HG02763 (cell line): ENCODE measurements around the gene ANKRD11.
"Not testable (repeated sequence)": the region's sequence is repeated elsewhere in the genome, so short reads cannot be mapped to it uniquely, and the experiment has no call there.

ENCODE experiments used
- ATAC-seq: cut with Tn5 transposase; IDR thresholded peaks from one replicate; pipeline ENCODE4 v1.9.1; 2021; ENCODE audit warnings: mild to moderate bottlenecking, moderate library complexity; ENCODE audit not compliant: unreplicated experiment

Gene ANKRD11

DNA sequence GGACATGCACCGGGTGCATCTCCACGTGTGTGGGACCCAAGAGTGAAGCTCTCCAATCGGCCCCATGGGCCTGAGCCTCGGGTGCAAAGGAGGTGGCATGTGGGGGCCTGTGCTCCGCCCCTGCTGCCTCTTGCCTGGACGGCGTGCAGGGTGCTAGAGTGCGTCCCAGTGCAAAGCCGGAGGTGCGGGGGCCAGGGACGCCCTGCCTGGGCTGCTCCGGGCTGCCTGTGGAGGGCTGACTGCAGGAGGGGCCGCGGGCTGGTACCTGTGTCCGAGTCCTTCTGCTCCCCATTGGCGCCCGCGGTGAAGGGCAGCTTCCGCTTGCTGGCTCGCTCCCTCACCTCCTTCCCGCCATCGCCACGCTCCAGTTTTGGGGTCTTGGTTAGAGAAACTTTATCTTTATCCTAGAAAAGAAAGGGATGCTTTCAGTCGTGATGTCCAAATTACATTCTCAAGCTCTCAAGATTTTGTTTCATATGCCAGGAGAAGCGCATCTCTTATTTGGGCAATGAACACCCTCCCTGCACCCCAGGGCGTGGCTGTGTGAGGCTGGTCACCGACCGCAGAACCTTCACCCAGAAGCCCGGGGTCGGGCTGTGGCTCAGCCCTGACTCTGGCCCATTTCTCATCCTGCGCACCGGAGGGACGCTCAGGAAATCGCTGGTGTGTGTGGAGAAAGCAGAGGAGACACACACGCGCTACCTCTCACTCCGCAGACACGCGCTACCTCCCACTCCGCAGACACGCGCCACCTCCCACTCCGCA is 185.2 kb downstream of the ANKRD11 start:
- no peak for ATAC-seq

DNA sequence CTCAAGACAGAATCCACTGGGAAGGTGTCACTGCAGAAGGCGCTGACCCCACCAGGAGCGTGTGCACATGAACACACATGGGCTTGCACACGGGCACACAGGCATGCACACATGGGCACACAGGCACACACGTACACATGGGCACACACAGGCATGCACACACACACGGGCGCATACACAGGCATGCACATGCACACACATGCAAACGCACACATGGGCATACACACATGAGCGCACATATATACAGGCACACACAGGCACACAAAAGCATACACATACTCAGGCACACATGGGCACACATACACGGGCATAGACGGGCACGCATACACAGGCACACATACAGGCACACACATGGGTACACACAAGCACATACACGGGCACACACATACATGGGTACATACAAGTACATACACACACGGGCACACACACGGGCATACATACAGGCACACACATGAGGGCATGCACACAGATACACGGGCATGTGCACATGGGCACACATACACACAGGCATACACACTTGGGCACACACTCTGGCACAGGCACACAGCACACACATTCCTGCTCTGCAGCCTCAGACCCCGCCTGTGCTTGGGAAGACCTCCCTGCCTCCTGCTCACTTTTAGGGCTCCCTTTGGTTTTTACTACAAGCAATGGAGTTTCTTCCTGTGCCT is 186.0 kb downstream of the ANKRD11 start:
- no peak for ATAC-seq

DNA sequence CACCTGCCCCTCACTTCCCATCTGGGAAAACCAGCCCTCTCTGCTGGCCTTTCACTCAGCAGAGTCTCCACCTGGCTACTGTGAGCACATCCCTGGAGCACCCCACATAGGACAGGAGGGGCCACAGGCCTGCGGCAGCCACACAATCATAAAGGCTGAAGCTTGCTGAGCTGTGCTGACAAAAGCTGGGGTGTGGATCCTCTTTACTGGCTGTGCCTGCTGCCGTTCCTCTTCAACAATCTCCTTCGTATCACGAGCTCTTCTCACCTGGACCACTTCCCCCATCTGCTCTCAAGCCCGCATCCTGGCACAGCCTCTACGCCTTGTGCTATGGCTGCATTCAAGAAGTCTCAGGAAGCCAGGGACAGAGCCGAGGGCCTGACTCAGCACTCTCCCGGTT is 186.7 kb downstream of the ANKRD11 start:
- ATAC-seq: no peak

DNA sequence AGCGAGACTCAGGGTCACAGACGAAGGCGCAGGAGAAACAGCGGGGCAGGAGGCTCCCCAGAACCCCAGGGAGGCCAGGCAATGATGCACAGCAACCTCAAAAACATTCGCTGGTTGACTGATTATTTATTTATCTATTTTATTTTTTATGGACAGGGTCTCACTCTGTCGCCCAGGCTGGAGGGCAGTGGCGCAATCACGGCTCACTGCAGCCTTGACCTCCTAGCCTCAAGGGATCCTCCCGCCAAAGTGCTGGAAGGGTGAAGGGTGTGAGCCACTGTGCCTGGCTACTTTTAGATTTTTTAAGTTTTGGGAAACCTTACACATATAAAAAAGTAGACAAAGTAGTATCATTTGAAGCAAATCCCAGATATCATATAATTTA is 189.4 kb downstream of the ANKRD11 start:
- no peak for ATAC-seq

DNA sequence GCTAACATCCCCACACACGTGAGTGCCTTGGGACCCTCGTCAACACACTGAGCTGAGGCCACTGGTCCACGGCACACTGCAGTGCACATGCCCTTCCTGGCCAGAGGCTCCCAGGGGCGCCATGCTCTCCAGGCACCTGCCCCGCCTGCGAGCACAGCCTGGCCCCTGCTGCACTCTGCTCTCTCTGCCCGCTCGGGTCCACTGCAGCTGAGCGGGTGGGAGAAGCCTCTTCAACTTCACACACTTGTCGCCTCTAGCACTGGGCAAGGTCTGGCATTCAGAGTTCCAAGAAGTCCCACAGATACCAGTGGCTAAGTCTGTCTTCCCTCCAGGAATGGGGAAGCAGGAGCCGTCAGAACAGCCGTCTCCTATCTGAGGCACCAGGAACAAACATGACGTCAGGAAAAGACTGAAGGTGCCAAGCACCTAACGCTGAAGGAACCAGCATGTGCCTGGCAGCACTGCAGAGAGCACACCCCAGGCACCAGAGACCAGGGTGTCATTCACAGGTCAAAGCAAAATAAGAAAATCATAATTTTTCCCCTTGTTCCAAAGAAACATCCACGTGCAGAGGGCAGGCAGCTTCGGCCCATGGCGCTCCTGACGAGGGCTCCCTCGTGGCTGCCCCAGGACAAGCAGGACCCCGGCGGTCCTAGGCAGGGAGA is 189.9 kb downstream of the ANKRD11 start:
- no peak for ATAC-seq

DNA sequence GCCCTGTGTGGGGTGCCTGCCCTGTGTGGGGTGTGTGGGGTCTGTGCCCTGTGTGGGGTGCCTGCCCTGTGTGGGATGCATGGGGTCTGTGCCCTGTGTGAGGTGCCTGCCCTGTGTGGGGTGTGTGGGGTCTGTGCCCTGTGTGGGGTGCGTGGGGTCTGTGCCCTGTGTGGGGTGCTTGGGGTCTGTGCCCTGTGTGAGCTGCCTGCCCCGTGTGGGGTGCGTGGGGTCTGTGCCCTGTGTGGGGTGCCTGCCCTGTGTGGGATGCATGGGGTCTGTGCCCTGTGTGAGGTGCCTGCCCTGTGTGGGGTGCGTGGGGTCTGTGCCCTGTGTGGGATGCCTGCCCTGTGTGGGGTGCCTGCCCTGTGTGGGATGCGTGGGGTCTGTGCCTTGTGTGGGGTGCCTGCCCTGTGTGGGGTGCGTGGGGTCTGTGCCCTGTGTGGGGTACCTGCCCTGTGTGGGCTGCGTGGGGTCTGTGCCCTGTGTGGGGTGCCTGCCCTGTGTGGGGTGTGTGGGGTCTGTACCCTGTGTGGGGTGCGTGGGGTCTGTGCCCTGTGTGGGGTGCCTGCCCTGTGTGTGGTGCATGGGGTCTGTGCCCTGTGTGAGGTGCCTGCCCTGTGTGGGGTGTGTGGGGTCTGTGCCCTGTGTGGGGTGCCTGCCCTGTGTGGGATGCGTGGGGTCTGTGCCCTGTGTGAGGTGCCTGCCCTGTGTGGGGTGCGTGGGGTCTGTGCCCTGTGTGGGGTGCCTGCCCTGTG is 190.8 kb downstream of the ANKRD11 start:
- ATAC-seq: not testable (repeated sequence)

DNA sequence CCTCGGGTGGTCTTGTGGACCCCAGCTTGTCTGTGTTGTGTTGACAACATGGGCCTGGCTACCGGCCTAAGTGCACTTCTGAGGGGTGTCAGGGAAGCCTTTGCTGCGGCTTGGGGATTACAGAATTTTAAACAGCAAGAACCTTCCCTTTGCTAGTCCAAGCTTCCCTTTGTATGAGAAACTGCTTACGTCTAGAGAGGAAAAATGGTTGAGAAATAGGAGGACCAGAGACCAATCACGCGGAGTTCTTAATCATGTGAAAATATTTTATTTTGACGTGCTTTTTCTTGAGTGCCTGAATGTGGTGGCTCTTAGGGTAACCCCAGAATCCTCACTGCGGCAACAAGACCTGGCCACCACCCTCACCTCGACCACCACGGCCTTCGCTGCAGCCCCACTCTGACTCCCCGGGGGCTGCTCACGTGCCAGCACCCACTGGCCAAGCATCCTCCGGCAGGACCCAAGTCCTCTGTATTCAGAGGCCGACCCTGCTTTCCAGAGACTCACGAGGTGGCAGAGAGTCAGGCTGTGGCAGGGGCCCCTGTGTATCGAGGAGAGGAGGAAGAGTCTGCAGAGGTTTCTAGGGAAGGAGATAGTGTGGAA is 191.6 kb downstream of the ANKRD11 start:
- ATAC-seq: no peak

DNA sequence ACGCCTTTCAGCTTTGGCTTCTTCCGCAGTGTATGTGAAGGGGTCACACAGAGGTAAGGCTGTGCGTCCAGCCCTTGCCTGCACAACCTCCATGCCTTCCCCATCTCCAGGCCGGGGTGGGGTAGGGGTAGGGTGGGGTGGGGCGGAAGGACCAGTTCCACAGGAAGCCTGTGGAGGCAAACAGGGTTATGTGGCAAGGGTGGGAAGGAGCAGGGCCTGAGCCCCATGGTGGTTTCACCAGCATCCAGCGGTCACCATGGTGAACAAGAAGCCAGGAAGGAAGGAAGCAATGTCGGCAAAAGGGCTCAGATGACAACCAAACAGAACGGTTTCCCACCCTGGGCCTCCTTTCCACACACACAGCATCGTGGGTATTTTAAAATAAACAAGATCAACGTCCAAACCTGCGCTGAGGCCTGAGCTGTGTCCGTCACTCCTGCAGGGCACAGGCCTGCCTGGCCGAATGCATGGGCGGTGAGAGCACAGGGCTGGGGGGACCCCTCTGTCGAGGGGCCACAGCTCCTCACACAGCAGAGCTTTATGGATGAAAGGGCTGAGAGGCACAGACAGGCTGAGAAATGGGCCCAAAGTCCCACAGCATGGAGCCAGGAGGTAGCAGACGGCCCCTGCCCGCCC is 192.3 kb downstream of the ANKRD11 start:
- ATAC-seq: no peak

DNA sequence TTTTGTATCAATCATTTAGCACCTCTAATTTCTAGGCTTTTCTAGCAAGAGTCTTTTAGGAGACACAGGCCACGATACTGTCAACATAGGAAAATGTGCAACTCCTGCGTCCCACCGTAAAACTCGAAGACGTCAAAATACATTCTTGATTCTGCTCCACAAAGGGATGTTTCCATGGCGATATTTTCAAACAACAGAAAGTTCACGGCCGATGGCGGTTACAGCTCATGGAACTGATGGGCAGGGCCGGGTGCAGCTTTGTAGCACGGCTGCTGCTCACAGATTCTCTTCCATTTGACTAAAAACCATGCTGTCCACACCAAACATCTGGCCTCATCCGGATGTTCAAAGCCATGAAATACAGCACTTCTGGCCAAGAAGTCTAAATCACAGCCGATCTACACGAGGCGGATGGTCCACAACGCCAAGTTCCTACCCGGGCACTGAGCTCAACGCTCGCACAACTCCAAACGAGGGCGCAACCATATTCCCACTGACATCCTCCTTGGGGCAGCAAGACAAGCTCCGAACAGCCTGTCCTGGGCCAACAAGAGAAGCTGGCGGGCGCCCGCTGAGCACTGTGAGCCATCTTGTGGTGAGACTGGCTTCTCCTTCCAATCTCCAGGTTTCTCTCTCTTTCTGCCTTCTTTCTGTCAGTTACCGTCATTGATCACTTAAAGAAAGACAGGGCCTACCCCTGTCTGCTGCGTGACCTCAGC is 193.0 kb downstream of the ANKRD11 start:
- no peak for ATAC-seq

DNA sequence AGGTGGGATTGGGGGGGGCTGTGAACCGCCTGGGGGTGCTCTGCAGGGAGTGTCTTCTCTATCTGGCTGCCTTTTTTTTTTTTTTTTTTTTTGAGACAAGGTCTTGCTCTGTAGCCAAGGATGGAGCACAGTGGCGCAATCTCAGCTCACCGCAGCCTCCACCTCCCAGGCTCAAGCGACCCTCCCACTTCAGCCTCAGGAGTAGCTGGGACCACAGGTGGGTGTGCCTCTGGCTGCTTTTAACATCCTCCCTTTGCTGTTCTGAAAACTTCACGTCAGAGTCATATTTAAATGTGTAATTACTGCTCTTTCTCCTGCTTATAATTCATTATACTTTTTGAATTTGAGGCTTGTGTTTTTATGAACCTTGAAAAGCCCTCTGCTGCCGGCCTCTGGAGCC is 194.4 kb downstream of the ANKRD11 start:
- ATAC-seq: no peak

DNA sequence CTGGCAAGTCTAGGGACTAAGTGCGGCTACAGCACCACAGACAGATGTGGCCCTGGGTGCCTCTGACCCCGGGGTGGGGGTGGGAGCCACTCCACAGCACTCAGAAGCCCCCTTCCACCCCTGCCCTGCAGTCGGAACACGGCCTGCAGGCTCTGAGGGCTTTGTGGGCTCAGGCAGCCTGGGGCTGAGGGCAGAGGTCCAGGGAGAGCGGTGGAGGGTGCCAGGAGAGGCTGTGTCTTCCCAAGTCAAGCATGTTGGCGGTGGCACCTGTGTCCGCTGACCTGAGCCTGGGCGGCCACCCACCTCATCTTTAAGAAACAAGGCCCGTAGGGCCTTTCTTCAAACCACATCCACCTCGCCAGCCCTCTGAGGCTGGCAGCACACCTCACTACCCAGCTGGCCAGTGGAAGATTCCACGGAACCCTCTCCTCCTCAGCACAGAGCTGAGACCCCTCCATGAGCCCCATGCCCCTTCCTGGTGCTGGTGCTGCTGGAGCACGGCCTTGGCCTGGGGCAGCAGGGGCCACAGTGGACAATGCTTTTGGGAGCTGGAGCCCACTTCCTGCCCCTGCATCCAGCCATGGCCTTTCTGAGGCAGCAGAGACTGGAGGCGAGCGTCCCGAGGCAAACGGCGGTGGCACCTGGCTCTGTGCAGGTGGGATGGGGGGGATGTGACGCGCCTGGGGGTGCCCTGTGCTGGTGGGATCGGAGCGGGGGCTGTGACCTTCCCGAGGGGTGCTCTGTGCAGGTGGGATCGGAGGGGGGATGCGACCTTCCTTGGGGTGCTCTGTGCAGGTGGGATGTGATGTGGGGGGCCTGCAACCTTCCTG is 195.1 kb downstream of the ANKRD11 start:
- ATAC-seq: no peak

DNA sequence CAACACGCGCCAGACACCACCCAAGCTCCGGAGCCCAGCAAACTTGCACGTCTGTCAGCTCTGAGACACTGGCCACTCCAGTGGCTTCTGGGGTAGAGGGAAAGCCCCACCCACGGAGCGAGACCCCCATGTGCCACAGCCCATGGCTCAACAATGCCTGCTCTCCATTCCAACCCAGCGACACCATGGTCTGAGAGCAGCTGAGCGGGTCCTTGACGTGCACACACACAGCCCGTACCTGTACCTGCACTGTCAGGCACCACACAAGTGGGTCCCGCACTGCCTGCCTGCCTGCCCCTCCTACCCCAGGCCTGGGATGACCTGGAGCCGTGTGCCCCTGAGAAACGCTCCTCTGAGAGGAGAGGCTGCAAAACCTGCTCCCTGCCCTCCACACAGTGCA is 195.9 kb downstream of the ANKRD11 start:
- no peak for ATAC-seq

DNA sequence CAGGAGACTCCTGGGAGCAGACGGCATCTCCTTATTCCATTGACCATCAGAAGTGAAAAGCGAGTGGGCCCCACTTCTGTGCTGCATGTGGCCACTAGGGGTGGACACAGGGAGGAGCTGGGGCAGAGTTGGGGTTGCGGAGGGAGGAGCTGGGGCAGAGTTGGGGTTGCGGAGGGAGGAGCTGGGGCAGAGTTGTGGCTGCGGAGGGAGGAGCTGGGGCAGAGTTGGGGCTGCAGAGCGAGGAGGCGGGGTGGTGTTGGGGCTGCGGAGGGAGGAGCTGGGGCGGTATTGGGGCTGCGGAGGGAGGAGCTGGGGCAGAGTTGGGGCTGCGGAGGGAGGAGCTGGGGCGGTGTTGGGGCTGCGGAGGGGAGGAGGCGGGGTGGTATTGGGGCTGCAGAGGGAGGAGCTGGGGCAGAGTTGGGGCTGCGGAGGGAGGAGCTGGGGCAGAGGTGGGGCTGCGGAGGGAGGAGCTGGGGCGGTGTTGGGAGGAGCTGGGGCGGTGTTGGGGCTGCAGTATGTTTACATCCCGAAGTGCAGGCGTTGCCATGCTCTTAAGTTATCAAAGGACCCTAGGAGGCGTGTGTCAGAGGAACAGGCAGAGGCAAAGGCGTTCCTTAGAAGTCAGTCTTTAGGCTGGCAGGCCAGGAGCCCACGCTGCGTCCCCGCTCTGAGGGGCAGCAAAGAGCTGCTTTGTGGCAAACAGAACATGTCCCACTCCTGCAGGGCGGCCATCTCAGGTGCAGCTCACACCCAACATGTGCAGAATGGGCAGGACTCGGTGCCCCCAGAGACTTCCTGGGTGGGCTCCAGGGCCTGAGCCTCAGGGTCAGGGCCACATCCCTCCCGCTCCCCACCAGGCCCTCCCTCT is 196.9 kb downstream of the ANKRD11 start:
- no peak for ATAC-seq

DNA sequence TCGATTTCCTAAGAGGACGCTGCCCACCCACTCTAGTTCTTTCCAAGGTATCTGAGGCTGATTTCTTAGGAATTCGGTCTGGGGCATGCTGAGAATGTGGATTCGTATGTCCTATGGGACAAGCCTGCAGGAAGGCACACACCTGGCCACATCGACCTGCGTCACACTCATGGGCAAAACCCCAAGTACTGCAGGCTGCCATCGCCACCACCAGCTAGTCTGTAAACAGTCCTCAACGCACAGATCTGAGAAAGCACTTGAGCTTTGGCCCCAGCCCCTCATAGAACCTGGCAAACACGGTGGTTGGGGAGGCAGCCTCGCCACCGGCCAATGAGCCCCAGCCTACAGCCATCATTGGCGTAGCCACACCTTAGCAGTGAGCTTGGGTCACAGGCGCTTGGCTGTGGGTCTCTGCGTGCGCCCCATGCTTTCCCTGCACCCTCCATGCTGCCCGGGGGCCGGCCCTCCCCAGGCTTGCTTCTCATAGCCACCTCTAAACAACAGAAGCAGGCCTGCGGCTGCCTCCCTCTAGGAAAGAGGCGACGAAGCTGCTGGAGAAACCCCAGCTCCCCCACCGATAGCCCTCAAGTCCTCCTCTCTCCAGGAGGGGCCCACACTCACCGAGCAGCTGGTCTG is 197.8 kb downstream of the ANKRD11 start:
- ATAC-seq: no peak

DNA sequence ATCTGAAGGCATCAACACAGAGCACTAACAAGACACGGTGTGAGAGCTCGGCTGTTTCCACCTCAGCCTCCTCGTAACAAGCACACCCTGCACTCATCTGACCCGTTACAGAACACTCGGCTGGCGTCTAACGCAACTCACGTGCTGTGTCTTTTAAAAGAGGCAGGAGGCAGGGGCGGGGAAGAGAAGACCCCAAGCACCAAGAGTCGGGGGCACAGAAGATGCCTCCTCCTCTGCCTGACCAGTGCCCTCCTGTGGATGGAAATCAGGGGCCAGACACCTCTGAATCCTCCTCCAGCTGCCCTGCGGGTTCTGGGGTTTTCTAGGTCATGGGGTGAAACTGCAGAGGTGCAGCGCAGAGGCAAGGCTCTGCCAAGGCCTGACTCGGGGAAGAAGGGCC is 198.6 kb downstream of the ANKRD11 start:
- ATAC-seq: no peak

DNA sequence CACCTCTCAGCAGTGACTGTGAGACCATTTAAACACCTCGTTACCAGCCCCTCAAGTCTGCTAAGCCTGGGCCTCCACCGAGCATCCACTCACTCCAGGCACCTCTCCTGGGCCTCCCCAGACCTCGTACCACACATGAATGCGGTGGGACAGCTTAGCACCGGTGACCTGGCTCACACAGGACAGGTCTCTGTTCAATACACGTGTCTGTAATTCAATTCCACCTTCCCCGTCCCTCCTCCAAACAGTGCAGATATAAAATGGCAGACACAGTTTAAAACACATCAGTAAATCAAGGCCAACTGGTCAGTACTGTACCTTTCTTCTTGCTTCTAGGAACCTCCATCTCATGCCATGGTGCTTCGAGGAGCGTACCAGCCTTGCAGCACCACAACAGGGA is 199.0 kb downstream of the ANKRD11 start:
- no peak for ATAC-seq

DNA sequence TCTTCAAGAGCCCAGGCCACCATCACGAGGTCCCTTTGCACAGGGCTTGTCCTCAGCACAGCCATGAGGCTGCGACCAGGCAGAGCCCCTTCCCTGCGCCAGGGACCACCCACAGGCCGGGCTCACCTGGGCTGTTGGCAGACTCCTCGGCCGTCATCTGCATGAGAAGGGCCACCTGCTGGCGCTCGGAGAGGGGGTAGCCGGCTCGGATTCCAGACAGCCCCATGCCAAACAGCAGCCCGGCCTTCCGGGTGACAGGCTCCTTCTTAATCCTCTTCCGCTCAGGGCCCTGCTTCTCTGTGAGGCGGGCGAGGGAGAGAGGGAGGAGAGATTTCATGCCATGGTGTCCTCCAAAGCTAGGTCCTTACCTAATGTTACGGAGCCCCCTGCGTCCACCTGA is 199.5 kb downstream of the ANKRD11 start:
- no peak for ATAC-seq

DNA sequence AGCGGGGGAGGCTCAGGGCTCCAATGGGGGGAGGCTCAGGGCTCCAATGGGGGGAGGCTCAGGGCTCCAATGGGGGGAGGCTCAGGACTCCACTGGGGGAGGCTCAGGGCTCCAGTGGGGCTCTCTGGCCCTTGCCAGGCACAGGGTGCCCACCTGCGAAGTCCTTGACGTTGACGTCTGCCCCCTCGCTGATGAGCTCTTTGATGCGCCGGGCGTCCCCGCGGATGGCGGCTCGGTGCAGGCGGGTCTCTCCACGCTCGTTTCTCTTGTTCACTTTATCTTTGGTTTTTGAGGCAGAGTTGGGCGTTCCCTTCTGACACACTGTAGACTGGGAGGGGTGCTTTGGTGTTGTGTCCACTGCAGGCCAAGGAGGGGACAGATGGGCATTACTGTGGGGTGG is 199.9 kb downstream of the ANKRD11 start:
- no peak for ATAC-seq
